Measurements from ENCODE around the gene TRPM4.

- TF ChIP-seq POLR2AphosphoS5 (IDR thresholded peaks at IDR 0.05; ENCODE audit: low read depth), result no peak
- TF ChIP-seq EZH2 (IDR thresholded peaks at IDR 0.05; ENCODE audit: low read depth, unreplicated experiment), result no peak
- no peak for TF ChIP-seq CREB1 (CRISPR knock-in tag; IDR thresholded peaks at IDR 0.05; ENCODE audit: low read depth)
- no peak for TF ChIP-seq CTCF (conservative IDR thresholded peaks at IDR 0.05; ENCODE audit: low read depth in 2 of 2)
- TF ChIP-seq REST (IDR thresholded peaks at IDR 0.05; ENCODE audit: unreplicated experiment), result no peak
- TF ChIP-seq, protein P1, sequence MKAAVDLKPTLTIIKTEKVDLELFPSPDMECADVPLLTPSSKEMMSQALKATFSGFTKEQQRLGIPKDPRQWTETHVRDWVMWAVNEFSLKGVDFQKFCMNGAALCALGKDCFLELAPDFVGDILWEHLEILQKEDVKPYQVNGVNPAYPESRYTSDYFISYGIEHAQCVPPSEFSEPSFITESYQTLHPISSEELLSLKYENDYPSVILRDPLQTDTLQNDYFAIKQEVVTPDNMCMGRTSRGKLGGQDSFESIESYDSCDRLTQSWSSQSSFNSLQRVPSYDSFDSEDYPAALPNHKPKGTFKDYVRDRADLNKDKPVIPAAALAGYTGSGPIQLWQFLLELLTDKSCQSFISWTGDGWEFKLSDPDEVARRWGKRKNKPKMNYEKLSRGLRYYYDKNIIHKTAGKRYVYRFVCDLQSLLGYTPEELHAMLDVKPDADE (IDR thresholded peaks at IDR 0.05), result no peak
- TF ChIP-seq EZH2phosphoT487 (IDR thresholded peaks at IDR 0.05; ENCODE audit: unreplicated experiment), result no peak
- TF ChIP-seq STAT1 (IDR thresholded peaks at IDR 0.05; ENCODE audit: unreplicated experiment), result no peak
- TF ChIP-seq ZNF114 (CRISPR knock-in tag; IDR thresholded peaks at IDR 0.05), result no peak
Measured at GRCh38 chr19:49182848-49183375, 25.3 kb downstream of the TRPM4 start.
